AG09309 (cell line): ENCODE data around the gene SLFN11.
"Not testable (repeated sequence)": the region's sequence is repeated elsewhere in the genome, so short reads cannot be mapped to it uniquely, and the experiment has no call there.

Experiments used
- DNase-seq: peaks from one replicate; pipeline ENCODE4 v3.0.0-alpha.2; 2010; ENCODE audit warnings: low read depth
- H3K4me3 ChIP-seq: 2 replicates; pipeline ENCODE4 v1.5.1; 2011; ENCODE audit warnings: mild to moderate bottlenecking, low read depth, low read length, moderate library complexity; ENCODE audit not compliant: control insufficient read depth
- CTCF ChIP-seq: IDR thresholded peaks from 2 replicates; pipeline ENCODE4 v1.5.1; 2011; ENCODE audit warnings: mild to moderate bottlenecking, low read depth, low read length, inconsistent platforms; ENCODE audit not compliant: insufficient read depth, control insufficient read depth; ENCODE audit errors: missing control alignments

Gene SLFN11

GRCh38 chr17:35342276-35342675 is 31.1 kb downstream of the SLFN11 start:
- no peak for TF ChIP-seq CTCF

GRCh38 chr17:35341411-35341992 is 31.9 kb downstream of the SLFN11 start:
- H3K4me3 ChIP-seq, result no peak overlapping the region
- no peak for DNase-seq
- no peak for TF ChIP-seq CTCF

More at GRCh38 chr17:35342276-35342675, 31.1 kb downstream of the SLFN11 start:
- DNase-seq, result no peak
- no peak overlapping the region for H3K4me3 ChIP-seq

- no peak for TF ChIP-seq CTCF
- H3K4me3 ChIP-seq, result no peak overlapping the region
- DNase-seq, result no peak
Observed at GRCh38 chr17:35338230-35338629, 35.2 kb downstream of the SLFN11 start.

- DNase-seq, result no peak
- no peak for TF ChIP-seq CTCF
- H3K4me3 ChIP-seq, result no peak overlapping the region
Observed at GRCh38 chr17:35337364-35337763, 36.1 kb downstream of the SLFN11 start.

- not testable (repeated sequence) for DNase-seq, H3K4me3 ChIP-seq
Observed at GRCh38 chr17:35333578-35333977, 39.8 kb downstream of the SLFN11 start.

GRCh38 chr17:35322749-35323148 is 50.7 kb downstream of the SLFN11 start:
- H3K4me3 ChIP-seq, result no peak overlapping the region
- DNase-seq, result no peak
- TF ChIP-seq CTCF, result no peak

GRCh38 chr17:35315971-35316370 is 57.5 kb downstream of the SLFN11 start:
- no peak overlapping the region for H3K4me3 ChIP-seq
- DNase-seq, result no peak
- TF ChIP-seq CTCF, result no peak
